Kidney tubule cell (primary cell): ENCODE results near the gene EEF1AKMT4.
A peak's percentile ranks its signal among the peaks of the same experiment; 100 is the strongest.
"Not testable (repeated sequence)": the region's sequence is repeated elsewhere in the genome, so short reads cannot be mapped to it uniquely, and the experiment has no call there.

ENCODE experiments used
- DNase-seq: peaks from one replicate; pipeline ENCODE4 v3.0.0-alpha.2; 2018; ENCODE audit warnings: low spot score

The EEF1AKMT4 gene

DNA sequence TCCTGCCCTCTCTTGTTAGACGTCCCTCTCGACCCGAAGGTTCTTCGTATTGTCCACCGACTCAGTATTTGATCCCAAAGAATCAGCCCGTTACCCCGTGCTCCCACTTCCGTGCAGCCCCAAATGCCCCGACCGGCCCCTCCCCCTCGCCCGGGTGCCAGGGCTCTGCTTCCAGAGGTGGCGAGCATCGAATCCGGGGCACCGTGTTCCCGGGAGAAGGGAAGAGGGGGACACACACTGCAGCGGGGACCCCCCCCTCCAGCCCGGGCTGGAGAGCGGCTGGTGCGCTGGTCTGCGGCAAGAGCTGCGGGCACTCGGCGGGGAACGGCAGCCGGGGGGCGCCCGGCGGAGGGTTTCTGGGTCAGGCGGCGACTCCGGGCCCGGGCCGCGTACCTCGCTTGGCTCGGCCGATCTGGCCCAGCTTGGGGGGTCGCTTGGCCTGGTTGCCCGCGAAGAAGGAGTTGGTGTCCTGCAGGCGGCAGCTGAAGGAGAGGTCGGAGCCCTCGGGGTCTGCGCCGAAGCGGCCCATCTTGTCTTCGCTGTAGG, 11.3 kb downstream of the EEF1AKMT4 start:
- DNase-seq = no peak

DNA sequence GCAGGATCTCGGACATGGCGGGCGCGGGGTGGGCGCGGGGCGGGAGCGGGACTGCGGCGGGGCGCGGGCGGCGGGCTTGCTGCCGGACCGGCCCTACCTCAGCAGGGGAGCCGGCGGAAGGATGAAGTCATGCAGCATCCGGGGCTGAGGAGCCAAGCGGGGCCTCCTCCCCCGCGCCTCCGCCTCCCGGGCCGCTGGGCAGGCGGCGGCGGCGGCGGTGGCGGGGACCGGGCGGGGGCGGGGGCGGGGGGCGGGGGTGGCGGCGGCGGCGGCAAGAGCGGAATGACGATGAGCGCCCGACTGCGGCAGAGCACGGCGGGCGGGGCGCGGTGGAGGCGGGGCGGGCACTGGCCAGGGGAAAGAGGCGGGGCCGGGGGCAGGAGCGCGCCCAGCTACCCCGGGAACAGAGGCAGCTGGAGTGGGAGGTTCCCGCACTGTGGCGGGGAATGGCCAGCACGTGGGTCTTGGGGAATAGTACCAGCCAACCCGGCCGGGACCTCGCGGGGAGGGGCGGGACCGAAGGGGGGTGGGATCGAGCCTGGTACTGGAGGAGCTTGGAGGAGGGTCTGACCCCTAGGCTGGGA, 11.9 kb downstream of the EEF1AKMT4 start, which contains the start of gene CAMK2N2:
Gene CAMK2N2 (minus strand): TSS at position 284 of the 584 bp plus-strand sequence. CDS start 268 bp downstream, at position 16.
- DNase-seq = peak; percentile 60

DNA sequence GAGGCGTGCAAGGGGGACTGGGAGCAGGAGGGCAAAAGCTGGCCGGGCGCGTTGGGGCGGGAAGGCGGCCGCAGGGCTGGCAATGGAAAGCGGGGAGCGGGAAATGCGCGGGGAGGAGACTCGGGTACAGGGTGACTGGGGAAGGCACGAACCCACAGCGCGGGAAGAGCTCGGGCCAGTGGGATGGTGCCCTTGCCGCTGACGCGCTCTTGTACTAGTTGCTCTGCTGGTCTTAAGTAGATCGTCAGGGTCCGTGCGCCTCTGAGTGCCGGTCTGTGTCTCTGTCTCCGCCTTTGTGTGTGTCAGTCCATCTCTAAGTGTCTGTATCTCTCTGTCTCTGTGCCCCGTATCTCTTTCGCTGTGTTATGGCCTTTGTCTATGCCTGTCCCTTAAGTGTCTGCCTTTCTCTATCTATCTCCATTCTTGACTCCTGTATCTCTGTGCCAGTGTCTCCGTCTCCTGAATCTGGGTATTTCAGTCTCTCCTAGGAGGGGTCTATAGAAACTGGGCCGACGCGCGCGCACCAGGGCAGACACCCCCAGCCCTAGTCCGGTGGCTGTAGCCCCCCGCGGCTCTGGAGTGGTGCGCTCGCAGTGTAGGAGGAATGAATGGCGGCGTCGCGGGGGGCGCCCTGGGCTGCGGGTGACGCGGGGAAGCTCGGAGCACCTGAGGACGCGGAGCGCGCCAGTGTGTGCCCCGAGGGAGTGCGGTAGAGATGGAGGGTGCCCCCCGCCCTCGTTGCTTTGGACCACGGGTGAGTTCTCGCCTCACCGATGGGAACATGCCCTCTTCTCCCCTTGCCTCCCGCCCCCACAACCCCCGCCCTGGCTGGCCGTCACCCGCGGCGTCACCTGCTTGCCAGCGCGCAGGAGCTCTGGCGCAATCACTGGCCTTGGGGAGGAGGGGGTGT, 12.6 kb downstream of the EEF1AKMT4 start:
- DNase-seq = peak; percentile 21

- DNase-seq = no peak
Measured at GRCh38 chr3:184262764-184263179, 13.3 kb downstream of the EEF1AKMT4 start.

- DNase-seq = not testable (repeated sequence)
Measured at GRCh38 chr3:184267249-184267648, 17.8 kb downstream of the EEF1AKMT4 start.

GRCh38 chr3:184272269-184272668, 22.8 kb downstream of the EEF1AKMT4 start:
- no peak for DNase-seq

DNA sequence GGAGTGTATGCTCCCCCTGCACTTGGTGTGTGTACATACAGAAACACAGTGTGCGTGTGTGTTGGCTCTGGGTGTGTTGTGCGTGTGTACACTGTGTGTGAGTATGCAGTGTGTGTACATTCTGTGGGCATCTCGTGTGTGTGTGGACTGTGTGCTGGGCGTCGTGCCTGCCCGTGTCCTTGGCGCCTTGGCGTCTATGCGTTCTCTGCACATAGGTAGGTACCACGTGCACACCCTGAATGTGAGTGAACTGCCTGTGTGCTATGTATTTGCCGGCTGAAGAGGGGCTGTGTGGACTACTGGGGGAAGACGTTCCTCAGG, 25.9 kb downstream of the EEF1AKMT4 start:
- DNase-seq = no peak

- DNase-seq = no peak
Measured at GRCh38 chr3:184275961-184276910, 26.8 kb downstream of the EEF1AKMT4 start, which contains the start of gene ECE2. ECE2 (plus strand) TSS chr3:184276022; CDS start chr3:184276154, 132 bp downstream.

DNA sequence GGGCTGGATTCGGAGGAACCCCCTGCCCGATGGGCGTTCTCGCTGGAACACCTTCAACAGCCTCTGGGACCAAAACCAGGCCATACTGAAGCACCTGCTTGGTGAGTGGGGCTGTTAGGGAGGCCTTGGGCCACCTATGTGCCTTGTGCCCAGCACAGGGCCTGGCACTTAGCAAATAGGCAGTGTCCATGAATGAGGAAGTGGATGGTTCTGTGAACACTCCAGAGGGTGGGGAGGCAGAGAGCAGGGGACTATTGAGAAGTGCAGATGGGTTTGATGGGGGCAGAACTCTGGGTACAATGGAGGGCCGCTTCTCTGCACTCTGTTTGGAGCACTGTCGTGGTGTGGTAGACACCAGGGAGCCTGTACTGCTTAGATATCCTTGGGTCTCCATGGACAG, 27.9 kb downstream of the EEF1AKMT4 start:
- DNase-seq = no peak

GRCh38 chr3:184282941-184283340, 33.5 kb downstream of the EEF1AKMT4 start:
- no peak for DNase-seq

GRCh38 chr3:184283681-184284080, 34.2 kb downstream of the EEF1AKMT4 start:
- no peak for DNase-seq

DNA sequence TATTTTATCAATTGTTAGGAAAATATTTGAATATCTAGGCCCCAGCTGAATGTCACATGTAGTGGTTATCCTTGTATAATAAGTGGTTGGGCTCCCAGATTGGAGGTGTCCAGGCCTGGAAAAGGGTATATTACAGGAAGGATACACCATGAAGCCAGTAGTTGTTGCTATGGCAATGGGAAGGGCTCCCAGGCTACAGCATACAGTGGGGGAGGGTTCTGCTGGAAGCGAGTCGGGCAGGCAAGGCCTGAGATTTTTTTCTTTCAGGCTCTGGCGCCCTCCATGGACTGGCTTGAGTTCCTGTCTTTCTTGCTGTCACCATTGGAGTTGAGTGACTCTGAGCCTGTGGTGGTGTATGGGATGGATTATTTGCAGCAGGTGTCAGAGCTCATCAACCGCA, 35.2 kb downstream of the EEF1AKMT4 start:
- peak; percentile 70 for DNase-seq

GRCh38 chr3:184289426-184289938, 40.0 kb downstream of the EEF1AKMT4 start:
- peak; percentile 60 for DNase-seq

DNA sequence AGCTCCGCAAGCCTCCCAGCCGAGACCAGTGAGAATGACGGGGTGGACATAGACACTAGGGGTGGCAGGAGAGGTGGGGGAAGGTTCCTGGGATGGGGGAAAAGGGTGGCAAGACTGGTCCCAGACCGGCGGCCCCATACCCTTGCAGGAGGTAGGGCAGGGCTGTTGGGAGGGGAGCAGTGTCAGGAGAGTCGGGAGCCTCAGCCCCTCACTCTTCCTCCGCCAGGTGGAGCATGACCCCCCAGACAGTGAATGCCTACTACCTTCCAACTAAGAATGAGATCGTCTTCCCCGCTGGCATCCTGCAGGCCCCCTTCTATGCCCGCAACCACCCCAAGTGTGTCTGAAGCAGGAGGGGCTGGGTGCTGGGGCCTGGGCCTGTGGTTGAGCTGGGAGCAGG, 40.9 kb downstream of the EEF1AKMT4 start:
- DNase-seq = no peak

- no peak for DNase-seq
Measured at GRCh38 chr3:184291044-184291737, 41.7 kb downstream of the EEF1AKMT4 start.

DNA sequence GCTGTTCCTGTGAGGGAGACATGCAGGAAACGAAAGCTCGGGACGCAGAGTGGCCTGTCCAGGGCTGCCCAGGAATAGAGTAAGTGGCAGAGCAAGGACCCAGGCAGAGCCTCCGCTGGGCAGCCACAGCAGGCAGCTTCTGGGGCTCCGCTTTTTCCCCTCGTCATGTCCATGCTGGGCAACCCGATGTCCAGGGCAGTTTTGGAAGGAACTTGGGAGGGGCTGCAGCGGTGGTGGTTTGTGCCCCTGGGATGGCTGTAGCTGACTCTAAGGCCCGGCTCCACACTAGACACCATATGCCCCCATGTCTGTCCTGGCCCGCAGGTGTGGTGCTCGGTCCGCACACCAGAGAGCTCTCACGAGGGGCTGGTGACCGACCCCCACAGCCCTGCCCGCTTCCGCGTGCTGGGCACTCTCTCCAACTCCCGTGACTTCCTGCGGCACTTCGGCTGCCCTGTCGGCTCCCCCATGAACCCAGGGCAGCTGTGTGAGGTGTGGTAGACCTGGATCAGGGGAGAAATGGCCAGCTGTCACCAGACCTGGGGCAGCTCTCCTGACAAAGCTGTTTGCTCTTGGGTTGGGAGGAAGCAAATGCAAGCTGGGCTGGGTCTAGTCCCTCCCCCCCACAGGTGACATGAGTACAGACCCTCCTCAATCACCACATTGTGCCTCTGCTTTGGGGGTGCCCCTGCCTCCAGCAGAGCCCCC, 42.4 kb downstream of the EEF1AKMT4 start:
- no peak for DNase-seq

DNA sequence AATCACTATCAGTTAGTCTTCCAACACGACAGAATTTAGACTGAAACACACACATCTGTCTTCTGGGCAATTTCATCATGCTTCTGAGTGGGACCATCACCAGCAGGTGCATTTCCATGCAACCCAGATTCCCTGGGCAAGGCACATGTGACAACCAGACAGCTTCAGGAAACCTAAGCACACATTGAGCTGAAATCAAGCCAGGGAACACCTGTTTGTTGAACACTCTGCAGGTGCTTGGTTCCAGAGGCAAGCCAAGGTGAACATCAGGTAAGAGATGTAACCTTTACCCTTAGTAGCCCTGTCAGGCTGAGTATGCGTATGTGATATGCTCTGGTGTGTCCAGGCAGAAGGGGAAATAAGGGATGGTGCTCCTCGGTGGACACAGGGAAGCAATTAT, 46.3 kb downstream of the EEF1AKMT4 start:
- DNase-seq = no peak

DNA sequence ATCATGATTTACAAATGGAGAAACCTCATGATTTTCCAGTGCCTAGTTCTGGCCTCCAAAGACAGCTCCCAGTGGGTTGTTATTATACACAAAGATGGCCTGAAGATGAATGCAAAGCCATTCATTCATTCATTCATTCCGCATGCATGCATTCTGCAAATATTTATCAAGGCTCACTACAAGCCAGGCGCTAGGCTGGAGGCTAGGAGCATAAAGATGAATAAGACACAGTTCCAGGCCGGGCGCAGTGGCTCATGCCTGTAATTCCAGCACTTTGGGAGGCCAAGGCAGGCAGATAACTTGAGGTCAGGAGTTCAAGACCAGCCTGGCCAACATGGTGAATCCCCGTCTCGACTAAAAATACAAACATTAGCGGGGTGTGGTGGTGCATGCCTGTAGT, 47.1 kb downstream of the EEF1AKMT4 start:
- DNase-seq = no peak

DNA sequence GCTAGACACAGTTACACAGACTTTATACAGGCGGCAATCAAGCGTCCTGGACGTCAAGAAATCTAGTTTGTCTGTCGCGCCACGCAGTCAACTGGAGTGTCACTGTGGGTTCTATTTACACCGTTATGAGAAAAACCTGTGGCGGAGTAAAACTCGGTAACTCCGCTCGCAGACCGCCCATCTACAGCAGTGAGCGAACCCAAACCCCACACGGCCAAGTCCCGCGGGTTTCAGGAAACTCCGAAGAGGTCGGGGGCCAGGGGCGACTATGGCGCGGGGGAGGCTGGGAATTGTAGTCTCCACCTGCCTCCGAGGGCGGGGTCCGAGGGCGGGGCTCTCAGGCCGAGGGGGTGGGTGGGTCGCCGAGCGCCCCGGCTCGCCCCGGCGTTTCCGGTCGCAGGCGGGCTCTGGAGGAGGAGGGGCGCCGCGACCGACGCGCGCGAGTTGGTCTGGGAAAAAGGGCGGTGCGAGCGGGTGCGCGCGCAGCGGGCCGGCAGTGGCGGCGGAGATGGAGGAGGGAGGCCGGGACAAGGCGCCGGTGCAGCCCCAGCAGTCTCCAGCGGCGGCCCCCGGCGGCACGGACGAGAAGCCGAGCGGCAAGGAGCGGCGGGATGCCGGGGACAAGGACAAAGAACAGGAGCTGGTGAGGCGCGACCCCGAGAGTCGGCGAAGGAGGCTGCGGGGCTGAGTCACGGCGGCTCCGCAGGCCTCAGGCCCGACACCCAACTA, 49.5 kb downstream of the EEF1AKMT4 start, which contains the start of gene PSMD2:
Gene PSMD2 (plus strand): TSS at position 483 of the 729 bp plus-strand sequence. CDS start 26 bp downstream, at position 509.
- peak; percentile 97 for DNase-seq
